Measurements from ENCODE around the gene SFMBT1.

DNA sequence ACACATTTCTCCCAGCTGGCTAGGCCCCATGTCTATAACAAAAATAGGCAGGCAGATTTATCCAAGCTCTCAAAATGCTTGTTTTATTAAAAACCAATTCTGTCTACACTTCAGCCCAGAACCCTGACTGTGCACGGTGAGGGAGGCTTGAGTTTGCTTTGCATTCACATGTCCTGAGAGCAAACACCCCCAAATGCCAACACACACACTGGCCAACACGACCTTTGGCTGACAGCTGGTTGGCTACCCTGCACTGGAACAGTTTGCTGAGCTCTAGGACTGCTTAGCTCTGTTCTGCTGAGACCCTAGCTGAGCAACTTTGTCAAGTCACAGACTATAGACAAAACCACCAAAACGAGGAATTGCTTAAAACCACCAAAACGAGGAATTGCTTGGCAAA lies 152.2 kb downstream of the SFMBT1 start:
- TF ChIP-seq, protein P1, sequence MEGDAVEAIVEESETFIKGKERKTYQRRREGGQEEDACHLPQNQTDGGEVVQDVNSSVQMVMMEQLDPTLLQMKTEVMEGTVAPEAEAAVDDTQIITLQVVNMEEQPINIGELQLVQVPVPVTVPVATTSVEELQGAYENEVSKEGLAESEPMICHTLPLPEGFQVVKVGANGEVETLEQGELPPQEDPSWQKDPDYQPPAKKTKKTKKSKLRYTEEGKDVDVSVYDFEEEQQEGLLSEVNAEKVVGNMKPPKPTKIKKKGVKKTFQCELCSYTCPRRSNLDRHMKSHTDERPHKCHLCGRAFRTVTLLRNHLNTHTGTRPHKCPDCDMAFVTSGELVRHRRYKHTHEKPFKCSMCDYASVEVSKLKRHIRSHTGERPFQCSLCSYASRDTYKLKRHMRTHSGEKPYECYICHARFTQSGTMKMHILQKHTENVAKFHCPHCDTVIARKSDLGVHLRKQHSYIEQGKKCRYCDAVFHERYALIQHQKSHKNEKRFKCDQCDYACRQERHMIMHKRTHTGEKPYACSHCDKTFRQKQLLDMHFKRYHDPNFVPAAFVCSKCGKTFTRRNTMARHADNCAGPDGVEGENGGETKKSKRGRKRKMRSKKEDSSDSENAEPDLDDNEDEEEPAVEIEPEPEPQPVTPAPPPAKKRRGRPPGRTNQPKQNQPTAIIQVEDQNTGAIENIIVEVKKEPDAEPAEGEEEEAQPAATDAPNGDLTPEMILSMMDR (IDR thresholded peaks at IDR 0.05; ENCODE audit: low read depth, low read length, poor library complexity, severe bottlenecking), result no peak
- no peak for TF ChIP-seq EZH2phosphoT487 (IDR thresholded peaks at IDR 0.05; ENCODE audit: borderline replicate concordance, low read length)
